OCI-LY1 (cell line): ENCODE results near the gene ATP9B.

ENCODE experiments used
- EZH2 ChIP-seq: fragments of 200-600 bp; sonication (generic), shearing (Covaris generic); IDR thresholded peaks from 2 replicates; pipeline ENCODE4 v1.8.0; 2017; ENCODE audit warnings: borderline replicate concordance, mixed run types, mild to moderate bottlenecking, antibody characterized with exemption, low read length, moderate library complexity, mixed read lengths
- TF ChIP-seq, protein P1 (sequence below): fragments of 200-600 bp; sonication (generic), shearing (Covaris generic); IDR thresholded peaks from 2 replicates; pipeline ENCODE4 v1.5.1; 2017; ENCODE audit warnings: mild to moderate bottlenecking, antibody characterized with exemption, low read length, moderate library complexity, mixed read lengths

- TF ChIP-seq, protein P1, sequence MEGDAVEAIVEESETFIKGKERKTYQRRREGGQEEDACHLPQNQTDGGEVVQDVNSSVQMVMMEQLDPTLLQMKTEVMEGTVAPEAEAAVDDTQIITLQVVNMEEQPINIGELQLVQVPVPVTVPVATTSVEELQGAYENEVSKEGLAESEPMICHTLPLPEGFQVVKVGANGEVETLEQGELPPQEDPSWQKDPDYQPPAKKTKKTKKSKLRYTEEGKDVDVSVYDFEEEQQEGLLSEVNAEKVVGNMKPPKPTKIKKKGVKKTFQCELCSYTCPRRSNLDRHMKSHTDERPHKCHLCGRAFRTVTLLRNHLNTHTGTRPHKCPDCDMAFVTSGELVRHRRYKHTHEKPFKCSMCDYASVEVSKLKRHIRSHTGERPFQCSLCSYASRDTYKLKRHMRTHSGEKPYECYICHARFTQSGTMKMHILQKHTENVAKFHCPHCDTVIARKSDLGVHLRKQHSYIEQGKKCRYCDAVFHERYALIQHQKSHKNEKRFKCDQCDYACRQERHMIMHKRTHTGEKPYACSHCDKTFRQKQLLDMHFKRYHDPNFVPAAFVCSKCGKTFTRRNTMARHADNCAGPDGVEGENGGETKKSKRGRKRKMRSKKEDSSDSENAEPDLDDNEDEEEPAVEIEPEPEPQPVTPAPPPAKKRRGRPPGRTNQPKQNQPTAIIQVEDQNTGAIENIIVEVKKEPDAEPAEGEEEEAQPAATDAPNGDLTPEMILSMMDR = no peak
- no peak for TF ChIP-seq EZH2
These were observed 48.6 kb downstream of the ATP9B start for GRCh38 chr18:79117788-79118187.
